ENCODE measurements around the gene CNGA2. TPM values are rescaled to one million over a fixed set of nuclear protein-coding genes. Genes with fewer than 3 reads are reported as not detected.

CNGA2 gene
- total and polyA plus RNA-seq, 5 donors from 2014 or later: not detected

DNA sequence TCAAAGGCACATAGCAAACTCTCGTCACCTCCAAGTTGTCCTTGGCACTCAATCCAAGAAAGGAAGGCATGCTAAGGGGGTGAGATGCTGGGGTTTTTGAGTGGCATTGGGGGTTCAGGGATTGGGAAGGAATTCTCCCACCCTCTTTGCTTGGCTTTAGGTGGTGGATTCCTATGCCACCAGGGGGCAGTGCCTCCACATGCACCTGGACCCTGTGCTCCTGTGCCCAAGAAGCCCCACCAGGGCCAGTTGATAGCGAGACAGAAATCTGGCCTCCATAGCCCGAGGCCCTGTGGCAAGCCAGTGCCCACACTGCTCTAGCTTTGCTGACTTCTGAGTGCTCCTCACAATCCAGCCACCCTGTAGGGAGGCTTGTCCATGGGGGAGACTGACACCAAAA is 20.7 kb upstream of the CNGA2 start:
- H3K27ac ChIP-seq (ENCODE audit: insufficient read depth, low read length, poor library complexity, severe bottlenecking): no peak overlapping the region

DNA sequence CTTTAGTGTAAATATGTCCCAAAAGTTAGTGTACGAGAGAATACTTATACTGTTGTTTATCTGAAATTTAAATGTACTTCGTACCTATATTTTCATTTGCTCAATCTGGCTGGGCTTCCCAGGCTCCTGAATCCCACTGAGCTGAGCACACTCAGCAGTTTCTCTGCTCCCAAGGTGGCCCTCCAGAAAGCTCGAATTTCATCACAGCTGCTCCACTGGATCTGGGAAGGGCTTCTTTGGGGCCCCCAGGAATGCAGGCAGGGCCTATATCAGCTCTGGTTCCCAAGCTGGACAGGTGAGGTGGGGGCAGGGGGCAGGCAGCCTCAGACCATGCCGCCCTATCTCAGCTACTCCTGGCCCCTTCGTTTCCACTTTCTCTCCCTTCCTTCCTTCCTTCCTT is 20.2 kb upstream of the CNGA2 start:
- no peak overlapping the region for H3K4me3 Mint-ChIP-seq
- no peak for ATAC-seq (ENCODE audit: low read depth in 2 of 2)

More for the DNA sequence above, 20.7 kb upstream of the CNGA2 start:
- no peak overlapping the region for H3K4me3 Mint-ChIP-seq
- no peaks in the 10 kb centered on the region for H3K27me3 Mint-ChIP-seq
- no peaks in the 10 kb centered on the region for H3K36me3 Mint-ChIP-seq
- no peaks in the 10 kb centered on the region for H3K27me3 ChIP-seq (ENCODE audit: control insufficient read depth, insufficient read depth, low read length)
- peak in 1 of 3 donors; percentile 15 for DNase-seq
- H3K4me3 ChIP-seq (ENCODE audit: low read depth, low read length): no peak overlapping the region
- no peaks in the 10 kb centered on the region for H3K4me1 ChIP-seq (ENCODE audit: control insufficient read depth, insufficient read depth, low read length, poor library complexity, severe bottlenecking)
- no peaks in the 10 kb centered on the region for H3K36me3 ChIP-seq (ENCODE audit: control insufficient read depth, insufficient read depth, low read length)
- no peak overlapping the region for H3K27ac Mint-ChIP-seq
- H3K9me3 Mint-ChIP-seq: no peaks in the 10 kb centered on the region
- H3K4me1 Mint-ChIP-seq: no peaks in the 10 kb centered on the region
- no peaks in the 10 kb centered on the region for H3K9me3 ChIP-seq (ENCODE audit: control insufficient read depth in 2 of 2, low read length in 2 of 2)
- ATAC-seq (ENCODE audit: low read depth in 2 of 2): no peak

DNA sequence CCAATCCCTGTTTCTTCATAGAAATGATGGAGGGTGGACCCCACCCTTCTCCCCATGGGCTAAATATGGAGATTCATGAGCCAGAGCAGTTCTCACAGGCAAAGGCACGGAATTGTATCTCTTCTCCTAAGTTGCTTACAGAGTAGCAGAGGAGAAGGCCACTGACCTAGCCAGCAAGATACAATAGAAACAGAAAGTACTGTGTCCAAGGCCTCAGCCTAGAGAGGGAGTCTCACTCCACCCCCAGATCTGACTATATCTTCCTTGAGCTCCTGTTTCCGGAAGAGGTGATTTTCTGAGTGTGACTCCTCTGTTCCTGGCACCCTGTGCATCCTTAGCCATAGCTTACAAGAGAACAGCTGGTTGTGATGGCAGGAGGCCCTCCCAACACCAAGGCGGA is 18.8 kb upstream of the CNGA2 start, which contains the start of gene FATE1:
FATE1 (plus strand) TSS at position 284 of the 400 bp plus-strand sequence; CDS start at position 369, 85 bp downstream.
- no peak for ATAC-seq (ENCODE audit: low read depth in 2 of 2)
- Histone ChIP-seq H3K27me3 (ENCODE audit: control insufficient read depth, insufficient read depth, low read length) (no peaks in the 10 kb centered on the region), H3K36me3 (ENCODE audit: control insufficient read depth, insufficient read depth, low read length) (no peaks in the 10 kb centered on the region), H3K9me3 (ENCODE audit: control insufficient read depth in 2 of 2, low read length in 2 of 2) (no peaks in the 10 kb centered on the region), H3K4me1 (ENCODE audit: control insufficient read depth, insufficient read depth, low read length, poor library complexity, severe bottlenecking) (no peaks in the 10 kb centered on the region), H3K4me3 (ENCODE audit: low read depth, low read length) (no peak within 1 kb of the TSS), H3K27ac (ENCODE audit: insufficient read depth, low read length, poor library complexity, severe bottlenecking) (no peak within 1 kb of the TSS)
- DNase-seq: no peak
- Mint-ChIP-seq H3K27ac (peak within 1 kb of the TSS in 1 of 3 donors; percentile 60), H3K9me3 (no peaks in the 10 kb centered on the region), H3K4me3 (no peak within 1 kb of the TSS), H3K4me1 (no peaks in the 10 kb centered on the region), H3K36me3 (no peaks in the 10 kb centered on the region), H3K27me3 (no peaks in the 10 kb centered on the region)

More for the DNA sequence above, 20.2 kb upstream of the CNGA2 start:
- Histone ChIP-seq H3K36me3 (ENCODE audit: control insufficient read depth, insufficient read depth, low read length) (no peaks in the 10 kb centered on the region), H3K4me1 (ENCODE audit: control insufficient read depth, insufficient read depth, low read length, poor library complexity, severe bottlenecking) (no peaks in the 10 kb centered on the region), H3K9me3 (ENCODE audit: control insufficient read depth in 2 of 2, low read length in 2 of 2) (no peaks in the 10 kb centered on the region), H3K27ac (ENCODE audit: insufficient read depth, low read length, poor library complexity, severe bottlenecking) (no peak overlapping the region), H3K27me3 (ENCODE audit: control insufficient read depth, insufficient read depth, low read length) (no peaks in the 10 kb centered on the region), H3K4me3 (ENCODE audit: low read depth, low read length) (no peak overlapping the region)
- Mint-ChIP-seq H3K36me3 (no peaks in the 10 kb centered on the region), H3K27ac (no peak overlapping the region), H3K9me3 (no peaks in the 10 kb centered on the region), H3K4me1 (no peaks in the 10 kb centered on the region), H3K27me3 (no peaks in the 10 kb centered on the region)
- no peak for DNase-seq

DNA sequence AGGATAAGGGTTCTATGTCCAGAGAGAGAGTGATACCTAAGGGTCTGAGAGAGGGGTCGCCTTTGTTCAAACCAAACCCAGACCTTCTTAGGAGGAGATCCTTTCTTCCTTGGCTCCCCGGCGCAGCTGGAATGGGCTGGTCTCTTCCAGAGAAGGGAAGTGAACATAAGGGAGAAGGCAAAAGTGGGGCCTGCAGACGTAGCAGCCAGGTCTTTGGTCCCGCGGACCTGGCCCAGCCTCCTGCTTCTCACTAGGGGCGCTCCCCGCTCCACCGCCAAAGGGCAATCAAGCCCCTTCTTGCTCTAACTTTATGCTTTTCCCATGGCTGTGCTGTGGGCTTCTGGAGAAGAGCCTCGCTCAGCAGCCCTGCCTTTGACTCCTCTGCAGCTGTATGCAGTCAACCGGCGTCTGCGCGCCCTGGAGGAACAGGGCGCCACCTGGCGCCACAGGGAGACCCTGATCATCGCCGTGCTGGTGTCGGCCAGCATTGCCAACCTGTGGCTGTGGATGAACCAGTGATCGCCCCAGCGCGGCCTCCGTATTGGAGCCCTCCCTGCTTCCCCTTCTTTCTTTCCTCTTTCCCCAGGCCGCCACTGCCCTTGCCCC is 12.2 kb upstream of the CNGA2 start:
- H3K4me3 Mint-ChIP-seq: no peak overlapping the region
- peaks cover 0 to 2% (median 0%) of the 10 kb centered on the region in 7 donors for H3K9me3 Mint-ChIP-seq
- Histone ChIP-seq H3K9me3 (ENCODE audit: control insufficient read depth in 2 of 2, low read length in 2 of 2) (no peaks in the 10 kb centered on the region), H3K27ac (ENCODE audit: insufficient read depth, low read length, poor library complexity, severe bottlenecking) (no peak overlapping the region), H3K4me3 (ENCODE audit: low read depth, low read length) (no peak overlapping the region), H3K36me3 (ENCODE audit: control insufficient read depth, insufficient read depth, low read length) (no peaks in the 10 kb centered on the region), H3K4me1 (ENCODE audit: control insufficient read depth, insufficient read depth, low read length, poor library complexity, severe bottlenecking) (no peaks in the 10 kb centered on the region), H3K27me3 (ENCODE audit: control insufficient read depth, insufficient read depth, low read length) (no peaks in the 10 kb centered on the region)
- H3K27me3 Mint-ChIP-seq: no peaks in the 10 kb centered on the region
- no peak overlapping the region for H3K27ac Mint-ChIP-seq
- no peak for ATAC-seq (ENCODE audit: low read depth in 2 of 2)
- H3K36me3 Mint-ChIP-seq: no peaks in the 10 kb centered on the region
- no peaks in the 10 kb centered on the region for H3K4me1 Mint-ChIP-seq
- peak in 1 of 3 donors; percentile 5 for DNase-seq

DNA sequence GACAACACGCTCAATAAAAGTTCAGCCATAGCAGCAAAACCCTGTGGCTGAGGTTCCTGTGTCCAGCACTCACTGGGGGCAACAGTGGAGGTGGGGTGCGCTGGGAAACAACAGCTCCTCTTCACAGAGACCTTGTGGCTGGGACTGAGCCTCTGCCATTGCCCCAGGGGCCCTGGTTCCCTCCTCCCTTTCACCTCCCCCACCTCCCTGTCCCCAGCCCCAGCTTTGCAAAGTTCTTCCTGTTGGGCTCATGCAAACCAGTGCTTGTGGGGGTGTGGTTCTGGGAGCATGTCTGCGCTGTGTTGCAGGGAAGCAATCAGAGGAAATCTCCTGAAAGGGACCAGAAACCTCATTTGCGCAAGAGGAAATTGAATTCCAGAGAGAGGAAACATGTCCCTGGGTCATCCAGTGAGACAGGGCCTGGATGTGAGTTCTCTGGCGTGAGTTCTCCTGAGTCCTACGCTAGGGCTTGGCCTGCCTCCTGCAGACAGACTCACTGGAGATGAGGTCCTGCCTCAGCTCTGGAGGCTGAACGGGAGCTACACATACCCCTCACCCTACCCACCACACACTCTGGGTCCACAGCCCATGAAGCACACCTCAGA is 11.3 kb upstream of the CNGA2 start:
- no peak overlapping the region for H3K4me3 Mint-ChIP-seq
- Histone ChIP-seq H3K36me3 (ENCODE audit: control insufficient read depth, insufficient read depth, low read length) (no peaks in the 10 kb centered on the region), H3K4me3 (ENCODE audit: low read depth, low read length) (no peak overlapping the region), H3K4me1 (ENCODE audit: control insufficient read depth, insufficient read depth, low read length, poor library complexity, severe bottlenecking) (no peaks in the 10 kb centered on the region), H3K27ac (ENCODE audit: insufficient read depth, low read length, poor library complexity, severe bottlenecking) (no peak overlapping the region), H3K27me3 (ENCODE audit: control insufficient read depth, insufficient read depth, low read length) (no peaks in the 10 kb centered on the region), H3K9me3 (ENCODE audit: control insufficient read depth in 2 of 2, low read length in 2 of 2) (no peaks in the 10 kb centered on the region)
- no peak overlapping the region for H3K27ac Mint-ChIP-seq
- DNase-seq: no peak
- H3K36me3 Mint-ChIP-seq: no peaks in the 10 kb centered on the region
- ATAC-seq (ENCODE audit: low read depth in 2 of 2): no peak
- no peaks in the 10 kb centered on the region for H3K4me1 Mint-ChIP-seq
- no peaks in the 10 kb centered on the region for H3K27me3 Mint-ChIP-seq
- peaks cover 0 to 2% (median 0%) of the 10 kb centered on the region in 7 donors for H3K9me3 Mint-ChIP-seq

DNA sequence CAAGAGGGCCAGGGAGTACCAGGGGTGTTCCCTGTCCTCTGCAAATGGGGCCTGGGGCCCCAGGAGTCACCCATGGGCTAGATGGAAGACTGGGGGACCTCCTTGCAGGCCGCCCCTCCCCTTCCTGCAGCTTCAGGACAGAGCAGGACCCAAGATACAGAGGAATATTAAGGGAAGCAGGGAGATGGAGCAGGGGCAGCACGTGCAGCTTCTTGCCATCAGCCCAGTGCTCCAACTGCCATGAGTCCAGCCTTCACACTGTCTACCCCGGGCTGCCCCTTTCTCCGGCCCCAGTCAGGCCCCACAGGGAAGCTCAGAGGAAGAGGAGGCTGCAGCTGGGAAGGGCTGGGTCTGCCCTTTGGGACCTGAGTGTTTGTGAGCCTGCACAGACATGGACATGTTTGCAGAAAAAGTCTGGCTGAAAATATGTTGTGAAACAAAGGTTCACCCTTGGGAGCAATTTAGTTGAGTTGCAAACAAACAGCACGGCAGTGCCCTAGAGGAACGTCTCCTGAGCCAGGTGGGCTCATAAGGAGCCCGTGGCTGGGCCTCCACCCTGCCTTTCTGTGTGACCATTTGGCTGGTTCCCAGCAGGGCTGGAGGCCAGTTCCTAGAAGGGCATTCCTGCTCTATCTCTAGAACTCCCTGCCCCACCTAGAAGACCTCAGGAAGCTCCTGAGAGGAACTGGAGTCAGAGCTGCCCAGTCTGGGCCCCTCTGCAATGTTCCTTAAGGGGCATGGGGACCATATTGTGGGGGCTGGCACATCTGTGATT is 9.8 kb upstream of the CNGA2 start:
- Mint-ChIP-seq H3K4me3 (no peak overlapping the region), H3K27me3 (no peaks in the 10 kb centered on the region), H3K36me3 (no peaks in the 10 kb centered on the region), H3K4me1 (no peaks in the 10 kb centered on the region), H3K9me3 (peaks cover 0 to 4% (median 0%) of the 10 kb centered on the region in 7 donors), H3K27ac (no peak overlapping the region)
- DNase-seq: no peak
- H3K36me3 ChIP-seq (ENCODE audit: control insufficient read depth, insufficient read depth, low read length): no peaks in the 10 kb centered on the region
- H3K4me1 ChIP-seq (ENCODE audit: control insufficient read depth, insufficient read depth, low read length, poor library complexity, severe bottlenecking): no peaks in the 10 kb centered on the region
- ATAC-seq (ENCODE audit: low read depth in 2 of 2): no peak
- H3K27me3 ChIP-seq (ENCODE audit: control insufficient read depth, insufficient read depth, low read length): no peaks in the 10 kb centered on the region
- no peak overlapping the region for H3K4me3 ChIP-seq (ENCODE audit: low read depth, low read length)
- no peaks in the 10 kb centered on the region for H3K9me3 ChIP-seq (ENCODE audit: control insufficient read depth in 2 of 2, low read length in 2 of 2)
- H3K27ac ChIP-seq (ENCODE audit: insufficient read depth, low read length, poor library complexity, severe bottlenecking): no peak overlapping the region

DNA sequence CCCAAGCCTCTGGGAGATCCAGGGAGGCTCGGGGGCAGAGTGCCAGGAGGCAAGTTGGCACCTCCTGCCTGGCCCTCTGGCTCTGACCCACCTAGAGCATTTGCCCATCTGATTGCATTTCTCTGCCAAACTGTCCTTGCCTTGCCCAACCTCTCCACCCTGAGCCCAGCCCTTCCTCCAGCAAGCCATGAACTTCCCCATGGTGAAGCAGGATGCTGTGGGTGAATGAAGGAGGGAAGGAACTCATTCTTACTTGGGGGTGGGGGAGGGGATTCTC is 9.3 kb upstream of the CNGA2 start:
- Mint-ChIP-seq H3K4me1 (no peaks in the 10 kb centered on the region), H3K27me3 (no peaks in the 10 kb centered on the region), H3K4me3 (no peak overlapping the region), H3K36me3 (no peaks in the 10 kb centered on the region), H3K27ac (no peak overlapping the region), H3K9me3 (peaks cover 0 to 4% (median 0%) of the 10 kb centered on the region in 7 donors)
- no peak overlapping the region for H3K27ac ChIP-seq (ENCODE audit: insufficient read depth, low read length, poor library complexity, severe bottlenecking)
- no peaks in the 10 kb centered on the region for H3K9me3 ChIP-seq (ENCODE audit: control insufficient read depth in 2 of 2, low read length in 2 of 2)
- ATAC-seq (ENCODE audit: low read depth in 2 of 2) (no peak), DNase-seq (no peak)
- H3K4me3 ChIP-seq (ENCODE audit: low read depth, low read length): no peak overlapping the region
- no peaks in the 10 kb centered on the region for H3K27me3 ChIP-seq (ENCODE audit: control insufficient read depth, insufficient read depth, low read length)
- no peaks in the 10 kb centered on the region for H3K4me1 ChIP-seq (ENCODE audit: control insufficient read depth, insufficient read depth, low read length, poor library complexity, severe bottlenecking)
- no peaks in the 10 kb centered on the region for H3K36me3 ChIP-seq (ENCODE audit: control insufficient read depth, insufficient read depth, low read length)
